Hepatocyte (in vitro differentiated cells): Measurements from ENCODE around the gene EIF2B4.

ENCODE experiments used
- CTCF ChIP-seq: fragments of 200-600 bp; sonication (generic); IDR thresholded peaks from 2 replicates; pipeline ENCODE4 v1.5.1; 2016; ENCODE audit warnings: antibody characterized with exemption, mild to moderate bottlenecking; ENCODE audit not compliant: poor library complexity
- EZH2 ChIP-seq: fragments of 200-600 bp; sonication (generic); IDR thresholded peaks from 2 replicates; pipeline ENCODE4 v1.6.1; 2016; ENCODE audit warnings: antibody characterized with exemption, mild to moderate bottlenecking, borderline replicate concordance

GRCh38 chr2:27356382-27357181 is 13.6 kb downstream of the EIF2B4 start, which contains the start of gene GTF3C2:
- no peak for TF ChIP-seq CTCF
- no peak for TF ChIP-seq EZH2
